ENCODE results near the gene S100P. TPM values are rescaled to one million over a fixed set of nuclear protein-coding genes. Genes with fewer than 3 reads are reported as not detected.
"Not testable (repeated sequence)": the region's sequence is repeated elsewhere in the genome, so short reads cannot be mapped to it uniquely, and the experiment has no call there.

Gene S100P
- total RNA-seq, 4 donors from 2014 or later: 0.56 TPM; not detected in 3

- WGBS, 2 donors: 25 to 40% methylated on average over 14 of the region's 14 CpGs
These were observed 20.5 kb upstream of the S100P start for GRCh38 chr4:6673191-6673659.

GRCh38 chr4:6673660-6674499, 19.8 kb upstream of the S100P start:
- WGBS, 2 donors: 1 to 4% methylated on average over 8 to 19 of the region's 89 CpGs
- DNase-seq: peak; percentile 95 to 96
- peak overlapping the region; percentile 71 to 78 (median 76) for H3K27ac ChIP-seq
- H3K9me3 ChIP-seq: no peaks in the 10 kb centered on the region
- peak overlapping the region; percentile 28 to 56 (median 33) for H3K4me3 ChIP-seq (replicated peaks in 1 of 3)
- peaks cover 20 to 27% of the 10 kb centered on the region in 2 donors for H3K4me1 ChIP-seq
- no peaks in the 10 kb centered on the region for H3K27me3 ChIP-seq
- intact Hi-C loops (cut with DNase I): loop anchor here (5.0 kb wide), 1 partner anchor 38 kb away; no protein-coding TSS in a partner anchor
- H3K36me3 ChIP-seq: peaks cover 0 to 6% of the 10 kb centered on the region in 2 donors
- TF ChIP-seq CTCF (IDR thresholded peaks at IDR 0.05): peak in 1 of 6 experiments; percentile 10
- peak in 1 of 2 donors; percentile 79 for TF ChIP-seq POLR2A (IDR thresholded peaks at IDR 0.05)

More at GRCh38 chr4:6673191-6673659, 20.5 kb upstream of the S100P start:
- peak overlapping the region; percentile 71 to 78 (median 74) for H3K27ac ChIP-seq
- H3K4me3 ChIP-seq (replicated peaks in 1 of 3): peak overlapping the region; percentile 28 to 56 (median 33)
- not testable (repeated sequence) for H3K9me3 ChIP-seq, H3K27me3 ChIP-seq, H3K36me3 ChIP-seq
- TF ChIP-seq POLR2A (IDR thresholded peaks at IDR 0.05): peak in 1 of 2 donors; percentile 39
- intact Hi-C loops (cut with DNase I): loop anchor here (5.0 kb wide), 1 partner anchor 39 kb away; no protein-coding TSS in a partner anchor
- peaks cover 20 to 27% of the 10 kb centered on the region in 2 donors for H3K4me1 ChIP-seq
- DNase-seq: peak in 1 of 2 donors; percentile 36

GRCh38 chr4:6674500-6675149, 19.1 kb upstream of the S100P start:
- intact Hi-C loops (cut with DNase I): loop anchor here (5.0 kb wide), 1 partner anchor 38 kb away; no protein-coding TSS in a partner anchor
- Histone ChIP-seq H3K36me3 (peaks cover 0 to 6% of the 10 kb centered on the region in 2 donors), H3K27me3 (no peaks in the 10 kb centered on the region), H3K4me3 (replicated peaks in 1 of 3) (peak overlapping the region; percentile 20 to 56 (median 33)), H3K4me1 (peaks cover 20 to 27% of the 10 kb centered on the region in 2 donors), H3K9me3 (no peaks in the 10 kb centered on the region), H3K27ac (peak overlapping the region in 2 of 3 donors; percentile 71 to 76)
- DNase-seq: peak; percentile 32 to 41
- TF ChIP-seq POLR2A (IDR thresholded peaks at IDR 0.05) (no peak), CTCF (IDR thresholded peaks at IDR 0.05) (peak in 5 of 6 experiments; percentile 15 to 49 (median 30))
- WGBS, 2 donors: 6 to 8% methylated on average over 37 to 40 of the region's 40 CpGs

GRCh38 chr4:6676722-6677558, 16.7 kb upstream of the S100P start:
- H3K27ac ChIP-seq: no peak overlapping the region

More at GRCh38 chr4:6676722-6677558, 16.7 kb upstream of the S100P start:
- peaks cover 0 to 6% of the 10 kb centered on the region in 2 donors for H3K36me3 ChIP-seq
- intact Hi-C loops (cut with DNase I): no loop called here
- TF ChIP-seq POLR2A (IDR thresholded peaks at IDR 0.05): no peak
- TF ChIP-seq CTCF (IDR thresholded peaks at IDR 0.05): no peak
- 87 to 91% methylated on average over 21 of the region's 21 CpGs for WGBS, 2 donors
- H3K27me3 ChIP-seq: no peaks in the 10 kb centered on the region
- DNase-seq: no peak
- no peak overlapping the region for H3K4me3 ChIP-seq (replicated peaks in 1 of 3)
- H3K4me1 ChIP-seq: peaks cover 20 to 27% of the 10 kb centered on the region in 2 donors
- no peaks in the 10 kb centered on the region for H3K9me3 ChIP-seq

Measured in thyroid gland (tissue), 4 donors.